GM13976 (cell line): ENCODE data around the gene STX18.

Experiments used
- DNase-seq: peaks from one replicate; pipeline ENCODE4 v3.0.0; 2012; ENCODE audit warnings: low spot score
- in situ Hi-C: fragments of 300-500 bp; cut with MboI; formaldehyde crosslinking; loops from one replicate; pipeline ENCODE4 v1.12.0; 2022; ENCODE audit warnings: low sequenced_read_pairs, mixed read lengths, inconsistent platforms; ENCODE audit not compliant: unreplicated experiment
- TF ChIP-seq, protein P1 (sequence below): IDR thresholded peaks from 2 replicates; pipeline ENCODE4 v1.5.1; 2012; ENCODE audit warnings: borderline replicate concordance, mild to moderate bottlenecking; ENCODE audit not compliant: insufficient read depth; ENCODE audit errors: extremely low read depth, missing control alignments, control extremely low read depth

STX18 gene

GRCh38 chr4:4405358-4405962 is 136.4 kb downstream of the STX18 start:
- in situ Hi-C loops, result no loop called here
- TF ChIP-seq, protein P1, sequence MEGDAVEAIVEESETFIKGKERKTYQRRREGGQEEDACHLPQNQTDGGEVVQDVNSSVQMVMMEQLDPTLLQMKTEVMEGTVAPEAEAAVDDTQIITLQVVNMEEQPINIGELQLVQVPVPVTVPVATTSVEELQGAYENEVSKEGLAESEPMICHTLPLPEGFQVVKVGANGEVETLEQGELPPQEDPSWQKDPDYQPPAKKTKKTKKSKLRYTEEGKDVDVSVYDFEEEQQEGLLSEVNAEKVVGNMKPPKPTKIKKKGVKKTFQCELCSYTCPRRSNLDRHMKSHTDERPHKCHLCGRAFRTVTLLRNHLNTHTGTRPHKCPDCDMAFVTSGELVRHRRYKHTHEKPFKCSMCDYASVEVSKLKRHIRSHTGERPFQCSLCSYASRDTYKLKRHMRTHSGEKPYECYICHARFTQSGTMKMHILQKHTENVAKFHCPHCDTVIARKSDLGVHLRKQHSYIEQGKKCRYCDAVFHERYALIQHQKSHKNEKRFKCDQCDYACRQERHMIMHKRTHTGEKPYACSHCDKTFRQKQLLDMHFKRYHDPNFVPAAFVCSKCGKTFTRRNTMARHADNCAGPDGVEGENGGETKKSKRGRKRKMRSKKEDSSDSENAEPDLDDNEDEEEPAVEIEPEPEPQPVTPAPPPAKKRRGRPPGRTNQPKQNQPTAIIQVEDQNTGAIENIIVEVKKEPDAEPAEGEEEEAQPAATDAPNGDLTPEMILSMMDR, result no peak
- no peak for DNase-seq

DNA sequence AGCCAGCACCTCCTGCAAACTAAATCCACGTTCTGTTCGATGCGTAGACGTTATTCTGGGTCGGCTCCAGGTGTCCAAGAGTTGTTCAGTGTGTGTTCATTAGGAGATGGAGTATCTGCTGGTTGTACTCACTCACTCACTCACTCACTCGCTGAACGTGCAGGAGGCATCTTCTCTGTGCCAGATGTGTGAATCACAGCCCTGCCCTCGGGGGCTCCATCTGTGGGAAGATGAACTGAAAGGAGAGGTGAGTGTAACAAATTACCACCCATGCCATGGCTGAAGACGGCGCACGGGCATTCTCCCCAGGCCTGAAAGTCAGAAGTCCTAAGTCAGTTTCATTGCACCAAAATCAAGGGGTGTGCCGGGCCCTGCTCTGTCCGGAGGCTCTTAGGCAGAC is 138.9 kb downstream of the STX18 start:
- DNase-seq, result no peak
- in situ Hi-C loops, result no loop called here
- TF ChIP-seq, protein P1, result no peak

GRCh38 chr4:4401036-4401435 is 140.8 kb downstream of the STX18 start:
- TF ChIP-seq, protein P1, result no peak
- no peak for DNase-seq
- in situ Hi-C loops, result no loop called here

- in situ Hi-C loops, result no loop called here
- no peak for DNase-seq
- TF ChIP-seq, protein P1, result no peak
Observed at GRCh38 chr4:4398430-4398829, 143.4 kb downstream of the STX18 start.

GRCh38 chr4:4397441-4397819 is 144.4 kb downstream of the STX18 start:
- in situ Hi-C loops, result no loop called here
- TF ChIP-seq, protein P1, result no peak
- DNase-seq, result no peak

DNA sequence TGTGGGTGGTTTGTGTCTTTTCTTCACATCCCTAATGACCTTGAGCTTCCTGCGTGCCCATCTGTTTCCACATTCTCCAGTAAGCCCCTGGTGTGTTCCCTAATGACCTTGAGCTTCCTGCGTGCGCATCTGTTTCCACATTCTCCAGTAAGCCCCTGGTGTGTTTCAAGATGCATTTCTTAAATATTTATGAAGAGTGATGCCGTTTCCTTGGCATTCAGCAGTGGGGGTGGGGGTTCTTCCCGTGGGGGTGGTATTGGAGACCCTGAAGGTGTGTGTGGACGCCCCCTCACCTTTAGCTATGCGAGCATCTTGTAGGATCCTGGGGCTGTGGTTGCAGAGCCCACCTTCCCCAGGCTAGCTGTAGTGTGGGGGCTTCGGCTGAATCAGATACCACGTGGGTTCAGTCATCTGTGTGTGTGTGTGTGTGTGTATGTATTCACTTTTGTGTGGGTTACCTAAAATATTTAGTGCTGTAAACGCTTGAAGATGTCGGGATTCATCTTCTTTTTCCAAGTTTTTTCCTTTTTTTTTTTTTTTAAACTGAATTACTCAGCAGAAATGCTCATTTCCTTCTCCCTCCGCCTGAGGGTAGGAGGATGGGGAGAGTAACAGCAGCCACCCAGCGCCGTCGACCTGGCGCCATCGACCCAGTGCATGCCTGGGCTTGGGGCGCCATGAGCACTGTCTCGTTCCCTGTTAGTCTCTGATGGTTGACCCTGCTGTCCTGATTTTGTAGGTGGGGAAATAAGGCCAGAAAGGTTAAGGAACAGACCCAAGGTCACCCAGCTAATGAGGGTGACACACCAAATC is 145.0 kb downstream of the STX18 start:
- in situ Hi-C loops, result no loop called here
- no peak for DNase-seq
- TF ChIP-seq, protein P1, result no peak
